PC-3 (cell line): ENCODE data around the gene VEGFA. TPM values are rescaled to one million over a fixed set of nuclear protein-coding genes. Genes with fewer than 3 reads are reported as not detected.

Experiments
- ATAC-seq: fragments of 200-7000 bp; cut with Tn5 transposase; 2 replicates; pipeline ENCODE4 v1.9.1; 2020; ENCODE audit warnings: mild to moderate bottlenecking, moderate library complexity
- BruUV-seq: library from RNA; stranded (reverse); fragments of 400-500 nt; replicated peaks from 2 replicates; lab custom pipeline; 2021; lab: Mats Ljungman, UMichigan
- CTCF ChIA-PET: fragments of 300-600 bp; sonication (Branson Sonifier 250); formaldehyde crosslinking; loops from one replicate; lab custom pipeline; 2022; ENCODE audit warnings: antibody characterized with exemption; lab: Charles Lee
- POLR2A ChIA-PET: fragments of 300-600 bp; sonication (Branson Sonifier 250); formaldehyde crosslinking; loops from one replicate; lab custom pipeline; 2022; ENCODE audit warnings: antibody characterized with exemption; ENCODE audit not compliant: unreplicated experiment; lab: Charles Lee
- DNase-seq: peaks from one replicate; pipeline ENCODE4 v3.0.0-alpha.2; 2015
- H2AFZ ChIP-seq: fragments of 300-600 bp; sonication (generic); 2 replicates; pipeline ENCODE4 v1.6.0; 2016; ENCODE audit warnings: antibody characterized with exemption, low read length
- H3F3A ChIP-seq: fragments of 300-600 bp; sonication (generic); one replicate; pipeline ENCODE4 v1.6.0; 2017; ENCODE audit warnings: antibody characterized with exemption, low read length, control low read depth, mild to moderate bottlenecking; ENCODE audit not compliant: unreplicated experiment
- H3K27ac ChIP-seq: fragments of 300-600 bp; sonication (generic); 2 replicates; pipeline ENCODE4 v1.5.1; 2016; ENCODE audit warnings: mild to moderate bottlenecking, low read length
- H3K27me3 ChIP-seq: fragments of 300-600 bp; sonication (generic); 2 replicates; pipeline ENCODE4 v1.6.1; 2016; ENCODE audit warnings: low read length, mixed read lengths
- H3K36me3 ChIP-seq: fragments of 300-600 bp; sonication (generic); 2 replicates; pipeline ENCODE4 v1.6.1; 2016; ENCODE audit warnings: low read depth, mixed run types, low read length, mixed read lengths
- H3K4me1 ChIP-seq: fragments of 300-600 bp; sonication (generic); 2 replicates; pipeline ENCODE4 v1.5.1; 2016; ENCODE audit warnings: low read length; ENCODE audit not compliant: insufficient read depth
- H3K4me2 ChIP-seq: fragments of 300-600 bp; sonication (generic); 2 replicates; pipeline ENCODE4 v1.6.0; 2016; ENCODE audit warnings: low read length
- H3K4me3 ChIP-seq: fragments of 300-600 bp; sonication (generic); 2 replicates; pipeline ENCODE4 v1.5.1; 2016; ENCODE audit warnings: mild to moderate bottlenecking, low read length, mixed read lengths
- H3K79me2 ChIP-seq: fragments of 300-600 bp; sonication (generic); 2 replicates; pipeline ENCODE4 v1.6.1; 2017; ENCODE audit warnings: low read length, mixed read lengths
- H3K9ac ChIP-seq: fragments of 300-600 bp; sonication (generic); 2 replicates; pipeline ENCODE4 v1.6.0; 2016; ENCODE audit warnings: mild to moderate bottlenecking, low read length
- H3K9me2 ChIP-seq: fragments of 300-600 bp; sonication (generic); replicated peaks from 2 replicates; pipeline ENCODE4 v1.6.1; 2016; ENCODE audit warnings: mixed run types, low read length, mixed read lengths
- H3K9me3 ChIP-seq: fragments of 300-600 bp; sonication (generic); 2 replicates; pipeline ENCODE4 v1.6.1; 2016; ENCODE audit warnings: low read length, mixed read lengths
- H4K20me1 ChIP-seq: fragments of 300-600 bp; sonication (generic); 2 replicates; pipeline ENCODE4 v1.6.1; 2016; ENCODE audit warnings: low read length, mixed read lengths
- EZH2 ChIP-seq: fragments of 300-600 bp; sonication (generic); IDR thresholded peaks from one replicate; pipeline ENCODE4 v1.6.1; 2017; ENCODE audit warnings: antibody characterized with exemption, mild to moderate bottlenecking, low read length; ENCODE audit not compliant: unreplicated experiment
- EZH2phosphoT487 ChIP-seq: fragments of 300-600 bp; sonication (generic); IDR thresholded peaks from 2 replicates; pipeline ENCODE4 v1.6.1; 2018; ENCODE audit warnings: mild to moderate bottlenecking, antibody characterized with exemption, low read length, borderline replicate concordance
- intact Hi-C: fragments of 100-400 bp; cut with micrococcal nuclease; formaldehyde crosslinking; loops from 2 replicates; pipeline ENCODE4 v1.9.0; 2023
- total RNA-seq: library from RNA; depleted of rRNA; stranded (reverse); fragments of >200 nt; gene quantifications from 2 replicates; pipeline ENCODE4 v1.2.3, GENCODE V29; 2014
- TF ChIP-seq, protein P1 (sequence below): fragments of 300-600 bp; sonication (generic); conservative IDR thresholded peaks from 2 replicates; pipeline ENCODE4 v1.5.1; 2017; ENCODE audit warnings: antibody characterized with exemption, low read depth, mild to moderate bottlenecking, low read length

VEGFA gene
- total RNA-seq, 1 experiment from 2014 or later, result 146 TPM

GRCh38 chr6:43728586-43728985 lies 41.4 kb upstream of the VEGFA start:
- Histone ChIP-seq H4K20me1 (no peaks in the 10 kb centered on the region), H3K4me3 (no peak overlapping the region), H2AFZ (no peak overlapping the region), H3K27ac (no peak overlapping the region), H3K79me2 (no peaks in the 10 kb centered on the region), H3K9me3 (peaks cover 8% of the 10 kb centered on the region; the same call in 1 of the 2 replicates), H3K27me3 (no peaks in the 10 kb centered on the region), H3K9ac (no peak overlapping the region), H3K4me1 (peaks cover 27% of the 10 kb centered on the region), H3K4me2 (no peak overlapping the region), H3F3A (no peaks in the 10 kb centered on the region), H3K36me3 (no peaks in the 10 kb centered on the region), H3K9me2 (no peaks in the 10 kb centered on the region)
- intact Hi-C loops, result loop anchor here (10.0 kb wide), 2 partner anchors 46 to 64 kb away; partner anchors contain the start of gene VEGFA
- POLR2A ChIA-PET, result no interaction called here
- no TSS peak for BruUV-seq
- TF ChIP-seq EZH2phosphoT487 (no peak), EZH2 (no peak)
- TF ChIP-seq, protein P1, sequence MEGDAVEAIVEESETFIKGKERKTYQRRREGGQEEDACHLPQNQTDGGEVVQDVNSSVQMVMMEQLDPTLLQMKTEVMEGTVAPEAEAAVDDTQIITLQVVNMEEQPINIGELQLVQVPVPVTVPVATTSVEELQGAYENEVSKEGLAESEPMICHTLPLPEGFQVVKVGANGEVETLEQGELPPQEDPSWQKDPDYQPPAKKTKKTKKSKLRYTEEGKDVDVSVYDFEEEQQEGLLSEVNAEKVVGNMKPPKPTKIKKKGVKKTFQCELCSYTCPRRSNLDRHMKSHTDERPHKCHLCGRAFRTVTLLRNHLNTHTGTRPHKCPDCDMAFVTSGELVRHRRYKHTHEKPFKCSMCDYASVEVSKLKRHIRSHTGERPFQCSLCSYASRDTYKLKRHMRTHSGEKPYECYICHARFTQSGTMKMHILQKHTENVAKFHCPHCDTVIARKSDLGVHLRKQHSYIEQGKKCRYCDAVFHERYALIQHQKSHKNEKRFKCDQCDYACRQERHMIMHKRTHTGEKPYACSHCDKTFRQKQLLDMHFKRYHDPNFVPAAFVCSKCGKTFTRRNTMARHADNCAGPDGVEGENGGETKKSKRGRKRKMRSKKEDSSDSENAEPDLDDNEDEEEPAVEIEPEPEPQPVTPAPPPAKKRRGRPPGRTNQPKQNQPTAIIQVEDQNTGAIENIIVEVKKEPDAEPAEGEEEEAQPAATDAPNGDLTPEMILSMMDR, result no peak
- no peak for ATAC-seq
- DNase-seq, result peak; percentile 48
- CTCF ChIA-PET, result no interaction called here

DNA sequence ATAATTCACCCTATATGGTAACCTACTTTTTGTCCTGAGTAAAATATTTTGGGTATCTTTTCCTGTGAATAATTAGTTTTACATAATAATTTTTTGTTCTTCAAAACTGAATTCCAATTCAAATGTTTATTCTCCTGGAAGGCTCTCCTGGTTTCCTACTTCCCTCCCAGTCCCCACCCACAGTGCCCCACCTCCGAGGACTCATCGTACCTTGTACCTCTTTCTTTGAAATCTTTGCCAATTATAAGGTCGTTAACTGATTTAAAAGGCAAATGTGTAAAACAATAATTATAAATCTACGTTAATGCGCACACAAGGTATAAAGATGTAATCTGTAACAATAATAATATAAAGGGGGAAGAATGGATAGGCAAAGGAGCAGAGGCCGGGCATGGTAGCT lies 40.5 kb upstream of the VEGFA start:
- Histone ChIP-seq H3F3A (no peaks in the 10 kb centered on the region), H3K9me2 (no peaks in the 10 kb centered on the region), H3K4me1 (peaks cover 20% of the 10 kb centered on the region), H4K20me1 (no peaks in the 10 kb centered on the region), H2AFZ (no peak overlapping the region), H3K4me2 (no peak overlapping the region), H3K79me2 (no peaks in the 10 kb centered on the region), H3K27ac (no peak overlapping the region), H3K9ac (no peak overlapping the region), H3K4me3 (no peak overlapping the region), H3K9me3 (peaks cover 8% of the 10 kb centered on the region; the same call in 1 of the 2 replicates), H3K36me3 (no peaks in the 10 kb centered on the region), H3K27me3 (no peaks in the 10 kb centered on the region)
- intact Hi-C loops, result loop anchor here (10.0 kb wide), 2 partner anchors 45 to 65 kb away; partner anchors contain the start of gene VEGFA
- ChIA-PET CTCF (no interaction called here), POLR2A (no interaction called here)
- BruUV-seq, result no TSS peak
- no peak for ATAC-seq
- DNase-seq, result no peak
- TF ChIP-seq, protein P1, result no peak
- TF ChIP-seq EZH2phosphoT487 (no peak), EZH2 (no peak)

DNA sequence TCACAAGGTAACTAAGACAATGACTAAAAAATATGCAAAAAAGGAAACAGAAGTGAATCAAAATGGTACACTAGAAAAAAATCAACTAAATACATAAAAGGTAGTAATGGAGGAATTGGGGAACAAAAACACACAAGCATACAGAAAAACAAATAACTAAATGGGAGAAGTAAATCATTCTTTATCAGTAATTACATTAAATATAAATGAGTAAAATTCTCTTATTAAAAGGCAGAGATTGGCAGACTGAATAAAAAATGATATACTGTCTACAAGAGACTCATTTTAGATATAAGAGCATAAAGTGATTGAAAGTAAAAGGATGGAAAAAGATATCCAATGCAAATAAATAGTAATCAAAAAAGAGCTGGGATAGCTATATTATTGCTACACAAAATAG lies 39.4 kb upstream of the VEGFA start:
- TF ChIP-seq EZH2phosphoT487, result no peak
- TF ChIP-seq, protein P1, result no peak
- TF ChIP-seq EZH2, result no peak
- ATAC-seq, result no peak
- Histone ChIP-seq H3K9me2 (no peaks in the 10 kb centered on the region), H3K36me3 (no peaks in the 10 kb centered on the region), H3K4me3 (no peak overlapping the region), H3K4me2 (no peak overlapping the region), H3K9me3 (peaks cover 8% of the 10 kb centered on the region; the same call in 1 of the 2 replicates), H3K27ac (no peak overlapping the region), H3K27me3 (no peaks in the 10 kb centered on the region), H2AFZ (no peak overlapping the region), H3F3A (no peaks in the 10 kb centered on the region), H3K4me1 (peaks cover 9% of the 10 kb centered on the region), H3K9ac (no peak overlapping the region), H4K20me1 (no peaks in the 10 kb centered on the region), H3K79me2 (no peaks in the 10 kb centered on the region)
- intact Hi-C loops, result no loop called here
- BruUV-seq, result no TSS peak
- ChIA-PET CTCF (no interaction called here), POLR2A (no interaction called here)
- DNase-seq, result no peak
